GM12891 (cell line): ENCODE data around the gene PDZD7.

Source experiments
- POLR2A ChIP-seq: IDR thresholded peaks from 2 replicates; pipeline ENCODE4 v1.6.1; 2011; ENCODE audit warnings: low read depth, low read length, control low read depth
- POLR2AphosphoS5 ChIP-seq: IDR thresholded peaks from 2 replicates; pipeline ENCODE4 v1.6.1; 2011; ENCODE audit warnings: low read depth, low read length, control low read depth
- SPI1 ChIP-seq: IDR thresholded peaks from 2 replicates; pipeline ENCODE4 v1.6.1; 2011; ENCODE audit warnings: low read depth, low read length, control low read depth

DNA sequence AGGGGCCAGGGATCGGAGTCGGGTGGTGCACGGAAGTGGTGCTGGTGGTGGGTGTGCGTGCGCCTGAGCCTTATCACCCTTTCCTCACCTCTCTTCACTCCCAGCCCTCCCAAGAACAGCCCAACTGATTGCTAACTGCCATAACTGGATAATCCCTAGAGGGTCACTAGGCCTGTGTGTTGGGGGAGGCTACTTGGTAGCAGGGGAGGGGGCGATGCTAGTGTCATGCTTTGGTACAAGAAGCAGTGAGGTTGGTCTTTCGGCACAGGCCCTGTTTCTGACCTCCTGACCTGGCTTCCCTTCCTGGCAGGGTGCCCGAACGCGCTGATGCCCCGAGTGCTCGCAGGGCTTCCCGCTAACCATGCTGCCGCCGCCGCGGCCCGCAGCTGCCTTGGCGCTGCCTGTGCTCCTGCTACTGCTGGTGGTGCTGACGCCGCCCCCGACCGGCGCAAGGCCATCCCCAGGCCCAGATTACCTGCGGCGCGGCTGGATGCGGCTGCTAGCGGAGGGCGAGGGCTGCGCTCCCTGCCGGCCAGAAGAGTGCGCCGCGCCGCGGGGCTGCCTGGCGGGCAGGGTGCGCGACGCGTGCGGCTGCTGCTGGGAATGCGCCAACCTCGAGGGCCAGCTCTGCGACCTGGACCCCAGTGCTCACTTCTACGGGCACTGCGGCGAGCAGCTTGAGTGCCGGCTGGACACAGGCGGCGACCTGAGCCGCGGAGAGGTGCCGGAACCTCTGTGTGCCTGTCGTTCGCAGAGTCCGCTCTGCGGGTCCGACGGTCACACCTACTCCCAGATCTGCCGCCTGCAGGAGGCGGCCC lies 31.5 kb upstream of the PDZD7 start:
- TF ChIP-seq POLR2A: no peak
- TF ChIP-seq POLR2AphosphoS5: no peak
- no peak for TF ChIP-seq SPI1
